ENCODE data around the gene PPP2R3C.

DNA sequence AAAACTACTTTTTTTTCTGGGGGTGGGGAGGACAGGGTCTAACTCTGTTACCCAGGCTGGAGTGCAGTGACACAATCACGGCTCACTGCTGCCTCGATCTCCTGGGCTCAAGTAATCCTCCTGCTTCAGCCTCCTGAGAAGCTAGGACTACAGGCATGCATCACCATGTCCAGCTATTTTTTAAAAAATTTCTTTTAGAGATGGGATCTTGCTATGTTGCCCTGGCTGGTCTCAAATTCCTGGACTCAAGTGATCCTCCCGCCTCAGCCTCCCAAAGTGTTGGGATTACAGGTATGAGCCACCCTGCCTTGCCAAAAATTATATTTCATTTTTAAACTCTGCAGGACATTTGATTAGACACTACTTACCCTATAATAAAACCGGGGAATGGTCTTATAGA is 5.5 kb downstream of the PPP2R3C start:
- TF ChIP-seq, protein P1, sequence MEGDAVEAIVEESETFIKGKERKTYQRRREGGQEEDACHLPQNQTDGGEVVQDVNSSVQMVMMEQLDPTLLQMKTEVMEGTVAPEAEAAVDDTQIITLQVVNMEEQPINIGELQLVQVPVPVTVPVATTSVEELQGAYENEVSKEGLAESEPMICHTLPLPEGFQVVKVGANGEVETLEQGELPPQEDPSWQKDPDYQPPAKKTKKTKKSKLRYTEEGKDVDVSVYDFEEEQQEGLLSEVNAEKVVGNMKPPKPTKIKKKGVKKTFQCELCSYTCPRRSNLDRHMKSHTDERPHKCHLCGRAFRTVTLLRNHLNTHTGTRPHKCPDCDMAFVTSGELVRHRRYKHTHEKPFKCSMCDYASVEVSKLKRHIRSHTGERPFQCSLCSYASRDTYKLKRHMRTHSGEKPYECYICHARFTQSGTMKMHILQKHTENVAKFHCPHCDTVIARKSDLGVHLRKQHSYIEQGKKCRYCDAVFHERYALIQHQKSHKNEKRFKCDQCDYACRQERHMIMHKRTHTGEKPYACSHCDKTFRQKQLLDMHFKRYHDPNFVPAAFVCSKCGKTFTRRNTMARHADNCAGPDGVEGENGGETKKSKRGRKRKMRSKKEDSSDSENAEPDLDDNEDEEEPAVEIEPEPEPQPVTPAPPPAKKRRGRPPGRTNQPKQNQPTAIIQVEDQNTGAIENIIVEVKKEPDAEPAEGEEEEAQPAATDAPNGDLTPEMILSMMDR (IDR thresholded peaks at IDR 0.05; ENCODE audit: low read depth, low read length, poor library complexity, severe bottlenecking) = no peak
- TF ChIP-seq EZH2phosphoT487 (IDR thresholded peaks at IDR 0.05; ENCODE audit: borderline replicate concordance, low read length) = no peak

Data from DOHH2 (cell line).